VCaP (cell line): ENCODE measurements around the gene ULBP2.
"Not testable (repeated sequence)": the region's sequence is repeated elsewhere in the genome, so short reads cannot be mapped to it uniquely, and the experiment has no call there.

Source experiments
- H3K27ac ChIP-seq: fragments of 450-650 bp; 2 replicates; pipeline ENCODE4 v1.5.1; 2017
- CTCF ChIP-seq: fragments of 450-650 bp; conservative IDR thresholded peaks from 2 replicates; pipeline ENCODE4 v1.5.1; 2017; ENCODE audit warnings: mild to moderate bottlenecking, moderate library complexity

The ULBP2 gene

GRCh38 chr6:149910721-149911151, 31.1 kb upstream of the ULBP2 start:
- H3K27ac ChIP-seq = no peak overlapping the region
- no peak for TF ChIP-seq CTCF

GRCh38 chr6:149912680-149913079, 29.1 kb upstream of the ULBP2 start:
- H3K27ac ChIP-seq = not testable (repeated sequence)

- no peak overlapping the region for H3K27ac ChIP-seq
Measured at GRCh38 chr6:149913085-149913484, 28.7 kb upstream of the ULBP2 start.

GRCh38 chr6:149913540-149914240, 28.1 kb upstream of the ULBP2 start:
- H3K27ac ChIP-seq = no peak overlapping the region
- TF ChIP-seq CTCF = no peak

More at GRCh38 chr6:149913085-149913484, 28.7 kb upstream of the ULBP2 start:
- no peak for TF ChIP-seq CTCF

- no peak for TF ChIP-seq CTCF
- no peak overlapping the region for H3K27ac ChIP-seq
Measured at GRCh38 chr6:149915970-149916865, 25.6 kb upstream of the ULBP2 start.

- TF ChIP-seq CTCF = no peak
Measured at GRCh38 chr6:149917679-149918078, 24.1 kb upstream of the ULBP2 start.

GRCh38 chr6:149918151-149918905, 23.5 kb upstream of the ULBP2 start:
- no peak for TF ChIP-seq CTCF
- H3K27ac ChIP-seq = no peak overlapping the region

More at GRCh38 chr6:149917679-149918078, 24.1 kb upstream of the ULBP2 start:
- H3K27ac ChIP-seq = no peak overlapping the region

- not testable (repeated sequence) for H3K27ac ChIP-seq
Measured at GRCh38 chr6:149919126-149919833, 22.5 kb upstream of the ULBP2 start.
